HUDEP-2 (cell line): ENCODE results near the gene ZNF273.

Source experiments
- DNase-seq, 76 experiments: peaks; one replicate each; lab custom pipeline; 2025; ENCODE audit not compliant: unreplicated experiment in 76 of 76; lab: John Stamatoyannopoulos, UW

Gene ZNF273

GRCh38 chr7:64876792-64877713 is 26.0 kb upstream of the ZNF273 start:
- DNase-seq = peak in 4 of 76 experiments; percentile 2 to 11 (median 8)

GRCh38 chr7:64877714-64878610 is 25.1 kb upstream of the ZNF273 start:
- no peak for DNase-seq

GRCh38 chr7:64878684-64879083 is 24.4 kb upstream of the ZNF273 start:
- no peak for DNase-seq

GRCh38 chr7:64879086-64879730 is 23.9 kb upstream of the ZNF273 start:
- no peak for DNase-seq

- DNase-seq = no peak
These were observed 23.3 kb upstream of the ZNF273 start for GRCh38 chr7:64879800-64880199.

- DNase-seq = no peak
These were observed 22.5 kb upstream of the ZNF273 start for GRCh38 chr7:64880322-64881297.

- DNase-seq = no peak
These were observed 21.4 kb upstream of the ZNF273 start for GRCh38 chr7:64881461-64882287.

- no peak for DNase-seq
These were observed 20.5 kb upstream of the ZNF273 start for GRCh38 chr7:64882341-64883112.

GRCh38 chr7:64883113-64883905 is 19.8 kb upstream of the ZNF273 start:
- no peak for DNase-seq

- DNase-seq = no peak
These were observed 18.8 kb upstream of the ZNF273 start for GRCh38 chr7:64884085-64884912.

GRCh38 chr7:64884913-64885370 is 18.1 kb upstream of the ZNF273 start:
- DNase-seq = no peak

GRCh38 chr7:64885520-64886240 is 17.4 kb upstream of the ZNF273 start:
- no peak for DNase-seq

- DNase-seq = no peak
These were observed 16.0 kb upstream of the ZNF273 start for GRCh38 chr7:64886956-64887545.

GRCh38 chr7:64887756-64888508 is 15.1 kb upstream of the ZNF273 start:
- no peak for DNase-seq

- DNase-seq = no peak
These were observed 14.5 kb upstream of the ZNF273 start for GRCh38 chr7:64888561-64888900.
